Measurements from ENCODE around the gene HOXB1. TPM values are rescaled to one million over a fixed set of nuclear protein-coding genes. Genes with fewer than 3 reads are reported as not detected.
"Not testable (repeated sequence)": the region's sequence is repeated elsewhere in the genome, so short reads cannot be mapped to it uniquely, and the experiment has no call there.

HOXB1 gene
- total and polyA plus RNA-seq, 5 donors from 2014 or later = not detected

DNA sequence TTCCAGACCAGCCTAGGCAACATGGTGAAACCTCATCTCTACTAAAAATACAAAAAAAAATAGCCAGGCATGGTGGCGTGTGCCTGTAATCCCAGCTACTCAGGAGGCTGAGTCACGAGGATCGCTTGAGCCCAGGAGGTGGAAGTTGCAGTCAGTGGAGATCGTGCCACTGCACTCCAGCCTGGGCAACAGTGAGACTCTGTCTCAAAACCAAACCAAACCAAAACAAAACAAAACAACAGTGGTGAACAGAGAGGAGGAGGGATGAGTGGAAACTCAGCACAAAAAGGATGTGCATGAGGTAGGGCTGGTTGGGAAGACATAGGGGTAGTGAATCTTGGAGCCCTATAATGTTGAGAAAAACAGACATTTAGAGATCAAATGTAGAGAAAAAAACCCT, 48.5 kb downstream of the HOXB1 start:
- H3K4me1 ChIP-seq (ENCODE audit: control insufficient read depth, insufficient read depth, low read length, poor library complexity, severe bottlenecking); H3K9me3 ChIP-seq (ENCODE audit: control insufficient read depth in 2 of 2, low read length in 2 of 2); DNase-seq; H3K4me3 Mint-ChIP-seq; H3K4me3 ChIP-seq (ENCODE audit: low read depth, low read length); H3K27ac ChIP-seq (ENCODE audit: insufficient read depth, low read length, poor library complexity, severe bottlenecking); H3K9me3 Mint-ChIP-seq; H3K36me3 ChIP-seq (ENCODE audit: control insufficient read depth, insufficient read depth, low read length); H3K27me3 ChIP-seq (ENCODE audit: control insufficient read depth, insufficient read depth, low read length); H3K36me3 Mint-ChIP-seq; H3K27ac Mint-ChIP-seq; ATAC-seq (ENCODE audit: low read depth in 2 of 2): not testable (repeated sequence)
- Mint-ChIP-seq H3K4me1 (peaks cover 0 to 19% (median 3%) of the 10 kb centered on the region in 4 donors), H3K27me3 (peaks cover 14% of the 10 kb centered on the region)

DNA sequence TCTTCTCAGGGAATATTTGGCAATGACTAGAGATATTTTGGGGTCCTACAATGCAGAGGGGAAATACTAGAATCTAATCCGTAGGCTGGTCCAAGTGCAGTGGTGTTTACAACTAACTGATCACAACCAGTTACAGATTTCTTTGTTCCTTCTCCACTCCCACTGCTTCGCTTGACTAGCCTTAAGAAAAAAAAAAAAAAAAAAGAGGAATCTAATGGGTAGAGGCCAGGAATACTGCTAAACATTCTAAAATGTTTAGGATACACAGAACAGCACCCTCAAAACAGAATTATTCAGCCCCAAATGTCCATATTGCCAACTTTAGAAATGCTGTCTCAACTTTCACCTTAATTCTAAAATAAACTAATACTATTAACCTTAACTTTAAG, 51.8 kb downstream of the HOXB1 start:
- no peaks in the 10 kb centered on the region for H3K36me3 ChIP-seq (ENCODE audit: control insufficient read depth, insufficient read depth, low read length)
- Mint-ChIP-seq H3K4me3 (no peak overlapping the region), H3K4me1 (peaks cover 0 to 10% (median 3%) of the 10 kb centered on the region in 4 donors), H3K27ac (no peak overlapping the region), H3K9me3 (no peaks in the 10 kb centered on the region), H3K36me3 (no peaks in the 10 kb centered on the region), H3K27me3 (peaks cover 4% of the 10 kb centered on the region)
- no peak for DNase-seq
- no peaks in the 10 kb centered on the region for H3K9me3 ChIP-seq (ENCODE audit: control insufficient read depth in 2 of 2, low read length in 2 of 2)
- no peaks in the 10 kb centered on the region for H3K4me1 ChIP-seq (ENCODE audit: control insufficient read depth, insufficient read depth, low read length, poor library complexity, severe bottlenecking)
- ATAC-seq (ENCODE audit: low read depth in 2 of 2) = no peak
- no peaks in the 10 kb centered on the region for H3K27me3 ChIP-seq (ENCODE audit: control insufficient read depth, insufficient read depth, low read length)
- H3K27ac ChIP-seq (ENCODE audit: insufficient read depth, low read length, poor library complexity, severe bottlenecking) = no peak overlapping the region
- H3K4me3 ChIP-seq (ENCODE audit: low read depth, low read length) = no peak overlapping the region

Other genes starting within 250 kb of the HOXB1 start
- 196 TPM for gene SKAP1, start 100.8 kb downstream of the HOXB1 start, total RNA-seq
- 100 to 1,000 TPM; 348 to 554 (median 391) TPM for gene SKAP1, start 100.8 kb downstream of the HOXB1 start, polyA plus RNA-seq
- 19.1 TPM for gene HOXB2, start 14.1 kb upstream of the HOXB1 start, total RNA-seq
- gene HOXB2, start 14.1 kb upstream of the HOXB1 start, polyA plus RNA-seq = 10 to 100 TPM; 27.1 to 42.4 (median 32.4) TPM
- 2.9 TPM for gene HOXB4, start 47.3 kb upstream of the HOXB1 start, total RNA-seq
- under 1 TPM in 2 of 4 donors, not detected in 2; 0.16 to 0.18 TPM for gene HOXB4, start 47.3 kb upstream of the HOXB1 start, polyA plus RNA-seq
- gene HOXB3, start 59.2 kb upstream of the HOXB1 start, total RNA-seq = 8.1 TPM
- under 1 TPM in 2 of 4 donors, not detected in 2; 0.05 to 0.16 TPM for gene HOXB3, start 59.2 kb upstream of the HOXB1 start, polyA plus RNA-seq
- gene HOXB5, start 62.8 kb upstream of the HOXB1 start, total RNA-seq = not detected
- not detected for gene HOXB5, start 62.8 kb upstream of the HOXB1 start, polyA plus RNA-seq
- not detected for gene HOXB6, start 74.0 kb upstream of the HOXB1 start, total RNA-seq
- gene HOXB6, start 74.0 kb upstream of the HOXB1 start, polyA plus RNA-seq = not detected
- 2.1 TPM for gene HOXB7, start 80.0 kb upstream of the HOXB1 start, total RNA-seq
- 1 to 10 TPM in 3 of 4 donors, under 1 TPM in 1; 0.77 to 7.2 (median 2.1) TPM for gene HOXB7, start 80.0 kb upstream of the HOXB1 start, polyA plus RNA-seq
- not detected for gene HOXB8, start 84.3 kb upstream of the HOXB1 start, total RNA-seq
- not detected for gene HOXB8, start 84.3 kb upstream of the HOXB1 start, polyA plus RNA-seq
- gene HOXB9, start 95.3 kb upstream of the HOXB1 start, total RNA-seq = 0.25 TPM
- gene HOXB9, start 95.3 kb upstream of the HOXB1 start, polyA plus RNA-seq = not detected
- gene PRAC1, start 191.5 kb upstream of the HOXB1 start, total RNA-seq = not detected
- not detected for gene PRAC1, start 191.5 kb upstream of the HOXB1 start, polyA plus RNA-seq
- gene PRAC2, start 192.2 kb upstream of the HOXB1 start, total RNA-seq = not detected
- gene PRAC2, start 192.2 kb upstream of the HOXB1 start, polyA plus RNA-seq = not detected
- gene HOXB13, start 197.7 kb upstream of the HOXB1 start, total RNA-seq = not detected
- gene HOXB13, start 197.7 kb upstream of the HOXB1 start, polyA plus RNA-seq = not detected